HG03196 (cell line): ENCODE measurements around the gene LCN2.

ENCODE experiments used
- ATAC-seq: cut with Tn5 transposase; IDR thresholded peaks from one replicate; pipeline ENCODE4 v1.9.1; 2021; ENCODE audit not compliant: unreplicated experiment

Gene LCN2

DNA sequence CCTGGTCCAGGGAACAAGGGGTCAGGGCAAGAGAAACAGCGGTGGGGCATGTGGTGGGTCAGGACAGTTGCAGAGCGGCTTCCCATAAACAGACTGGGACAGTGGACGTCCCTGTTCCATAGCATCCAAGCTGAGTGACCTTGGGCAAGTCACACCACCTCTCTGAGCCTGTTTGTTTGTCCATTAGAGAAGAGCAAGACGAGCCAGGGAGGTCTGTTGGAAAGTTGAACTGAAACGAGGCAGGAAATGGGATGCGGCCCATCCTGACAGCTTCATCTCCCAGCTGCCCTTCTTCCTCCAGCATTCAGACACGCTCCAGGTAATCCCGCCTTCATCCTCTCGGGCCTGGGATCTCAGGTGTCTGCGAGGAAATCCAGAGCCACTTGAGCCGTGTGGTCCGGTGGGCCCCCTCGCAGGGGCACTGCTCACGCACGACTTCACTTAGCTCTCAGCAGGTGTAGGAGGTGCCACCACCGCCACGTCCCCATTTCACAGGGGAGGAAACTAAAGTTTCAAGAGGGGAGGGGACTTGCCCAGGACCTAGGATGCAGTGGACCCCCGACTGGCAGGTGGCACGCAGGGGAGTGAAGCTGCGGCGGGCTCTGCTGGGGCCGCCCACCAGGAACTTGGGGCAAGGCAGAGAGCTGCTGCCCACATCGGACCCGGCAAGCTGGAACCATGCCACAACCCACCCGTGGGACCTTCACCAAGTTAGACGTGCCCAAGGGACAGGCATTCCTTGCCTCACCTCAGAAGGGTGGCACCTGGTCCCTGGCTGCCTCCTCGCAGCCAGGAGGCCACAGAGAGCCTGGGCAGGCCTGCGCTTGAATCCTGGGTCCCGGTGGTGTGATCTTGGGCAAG lies 34.7 kb upstream of the LCN2 start:
- no peak for ATAC-seq

DNA sequence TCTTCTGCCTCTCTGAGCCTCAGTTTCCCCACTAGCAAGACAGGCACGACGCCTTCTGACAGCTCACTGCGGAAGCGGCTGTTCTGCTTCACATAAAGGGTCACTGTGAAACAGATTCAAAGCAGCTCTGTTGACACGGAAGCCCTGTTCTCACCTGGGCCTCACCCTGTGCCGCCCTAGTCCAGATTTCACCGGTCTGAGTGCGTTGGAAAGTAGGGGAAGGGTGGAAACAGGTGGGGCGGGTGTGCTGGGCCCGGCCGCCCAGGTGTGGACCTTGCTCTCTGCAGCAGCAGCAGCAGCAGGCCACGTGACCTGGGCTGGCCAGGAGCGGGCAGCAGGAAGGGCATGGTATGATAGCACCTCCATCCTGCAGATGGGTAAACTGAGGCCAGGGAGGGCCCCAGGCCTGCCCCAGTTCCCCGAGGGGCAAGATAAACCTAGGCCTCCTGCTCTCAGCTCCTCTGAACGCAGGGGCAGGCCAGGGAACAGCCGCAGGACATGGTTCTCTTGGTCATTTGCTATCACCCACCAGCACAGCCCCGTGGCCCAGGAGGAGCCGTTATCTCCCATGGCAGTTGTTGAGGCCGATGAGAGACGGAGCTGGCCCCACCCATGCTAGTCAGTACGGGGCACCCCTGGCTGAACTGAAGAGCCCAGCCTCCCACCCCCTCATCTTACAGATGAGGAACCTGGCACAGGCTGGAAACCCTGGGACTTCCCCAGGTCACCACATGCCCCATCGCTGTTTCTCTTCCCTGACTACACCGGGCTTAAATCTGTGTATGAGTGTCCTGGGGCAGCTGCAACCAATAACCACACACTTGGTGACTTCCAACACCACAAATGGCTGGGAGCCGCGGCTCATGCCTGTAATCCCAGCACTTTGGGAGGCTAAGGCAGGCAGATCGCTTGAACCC lies 33.8 kb upstream of the LCN2 start:
- no peak for ATAC-seq

DNA sequence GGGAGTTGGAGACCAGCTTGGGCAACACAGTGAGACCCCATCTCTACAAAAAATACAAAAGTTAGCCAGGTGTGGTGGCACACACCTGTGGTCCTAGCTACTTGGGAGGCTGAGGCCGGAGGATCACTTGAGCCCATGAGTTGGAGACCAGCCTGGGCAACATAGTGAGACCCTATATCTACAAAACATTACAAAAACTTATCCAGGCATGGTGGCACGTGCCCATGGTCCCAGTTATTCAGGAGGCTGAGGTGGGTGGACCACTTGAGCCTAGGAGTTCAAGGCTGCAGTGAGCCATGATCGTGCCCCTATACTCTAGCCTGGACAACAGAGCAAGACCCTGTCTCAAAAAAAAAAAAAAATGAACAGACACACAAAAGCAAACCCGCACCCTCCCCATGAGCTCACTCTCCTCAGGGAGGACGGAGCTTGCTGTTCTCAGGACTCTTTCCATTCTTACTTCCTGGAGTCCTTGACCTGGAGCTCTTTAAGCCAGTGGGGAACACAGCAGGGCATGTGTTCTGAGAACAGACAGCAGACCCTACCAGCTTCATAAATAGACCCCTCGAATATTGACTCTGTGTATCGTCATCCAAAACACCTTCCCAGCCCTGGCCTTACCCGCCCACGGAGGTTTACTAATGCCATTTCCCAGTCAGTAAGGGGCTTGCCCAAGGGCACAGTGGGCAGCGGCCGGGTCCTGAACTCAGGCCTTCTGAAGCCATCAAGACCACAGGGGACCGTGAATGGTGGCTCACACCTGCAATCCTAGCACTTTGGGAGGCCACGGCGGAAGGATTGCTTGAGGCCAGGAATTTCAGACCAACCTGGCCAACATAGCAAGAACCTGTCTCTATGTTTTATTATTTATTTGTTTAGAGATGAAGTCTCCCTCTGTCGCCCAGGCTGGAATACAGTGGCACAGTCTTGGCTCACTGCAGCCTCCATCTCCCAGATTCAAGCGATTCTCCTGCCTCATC lies 32.9 kb upstream of the LCN2 start:
- ATAC-seq = no peak

DNA sequence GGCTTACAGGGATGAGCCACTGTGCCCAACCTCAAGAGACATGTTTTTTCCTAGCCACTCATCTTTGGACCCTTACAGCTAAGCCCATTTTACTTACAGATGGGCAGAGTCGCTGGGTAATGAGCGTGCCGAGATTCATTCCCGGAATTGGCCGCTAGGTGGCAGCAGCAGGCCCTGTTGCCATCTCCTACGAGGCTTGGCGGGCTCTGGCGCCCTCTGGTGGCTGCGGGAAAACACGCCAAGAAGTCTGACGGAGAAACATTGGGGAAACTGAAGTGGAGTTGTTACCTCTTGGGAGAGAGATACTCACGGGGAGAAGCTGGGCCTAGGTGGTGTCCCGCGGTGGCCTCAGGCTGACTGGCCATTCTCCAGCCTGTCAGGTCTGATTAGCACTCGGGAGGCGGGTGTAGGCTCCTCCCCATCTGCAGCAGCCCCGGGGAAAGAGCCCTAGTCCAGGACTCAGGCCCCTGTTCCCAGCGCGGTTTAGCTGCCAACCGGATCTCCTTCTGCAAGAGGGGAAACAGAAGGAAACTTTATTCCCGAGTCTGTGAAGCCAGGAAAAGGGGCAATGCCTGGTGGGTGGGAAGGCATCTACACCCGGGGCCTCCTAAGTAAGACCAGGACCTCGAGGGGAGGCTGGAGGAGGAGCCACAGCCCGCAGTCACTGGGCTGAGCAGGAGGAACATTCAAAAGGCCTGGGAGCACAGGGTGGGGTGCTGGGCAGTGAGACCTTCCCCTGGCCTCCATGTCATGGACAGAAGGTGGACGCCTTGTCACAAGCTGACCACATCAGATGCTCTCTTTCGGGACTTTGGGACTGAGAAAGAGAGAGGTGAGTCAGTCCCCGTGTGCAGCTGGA lies 31.4 kb upstream of the LCN2 start:
- ATAC-seq = no peak

DNA sequence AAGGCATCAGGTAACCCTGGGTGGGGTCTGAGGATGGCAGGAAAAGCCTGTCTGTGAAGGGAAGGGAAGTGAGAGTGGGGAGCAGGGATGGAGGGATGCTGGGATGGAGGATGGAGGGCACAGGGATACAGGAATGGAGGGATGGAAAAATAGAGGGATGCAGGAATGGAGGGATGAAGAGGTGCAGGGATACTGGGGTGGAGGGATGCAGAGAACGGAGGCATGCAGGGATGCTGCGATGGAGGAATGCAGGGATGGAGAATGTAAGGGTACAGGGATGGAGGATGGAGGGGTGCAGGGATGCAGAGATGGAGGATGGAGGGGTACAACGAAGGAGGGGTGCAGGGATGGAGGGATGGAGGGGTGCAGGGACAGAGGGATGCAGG lies 30.8 kb upstream of the LCN2 start:
- no peak for ATAC-seq

DNA sequence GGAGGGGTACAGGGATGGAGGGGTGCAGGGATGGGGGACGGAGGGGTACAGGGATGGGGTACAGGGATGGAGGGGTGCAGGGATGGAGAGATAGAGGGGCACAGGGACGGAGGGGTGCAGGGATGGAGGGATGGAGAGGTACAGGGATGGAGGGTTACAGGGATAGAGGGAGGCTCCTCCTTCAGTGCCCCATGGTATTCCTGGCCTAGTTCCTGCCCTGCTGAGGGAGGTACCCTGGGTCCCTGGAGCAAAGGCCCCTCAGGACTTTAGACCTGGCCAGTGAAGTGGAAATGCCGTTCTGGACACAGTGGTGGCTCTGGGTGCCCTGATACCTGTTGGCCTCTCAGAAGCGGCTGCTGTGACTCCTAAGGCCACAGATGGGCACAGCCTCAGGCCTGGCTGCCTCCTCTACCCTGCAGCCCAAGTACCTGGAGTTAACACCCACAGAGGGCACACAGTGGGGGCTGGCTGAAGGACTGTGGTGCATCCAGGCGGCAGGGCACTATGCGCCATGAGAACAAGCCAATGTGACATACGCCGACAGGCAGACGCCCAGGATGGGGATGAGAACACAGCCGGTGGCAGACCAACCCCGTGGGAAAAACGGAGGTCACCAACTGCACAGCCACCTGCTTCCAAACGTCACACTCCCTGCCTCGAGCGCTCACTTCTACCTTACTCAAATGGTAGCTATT lies 30.1 kb upstream of the LCN2 start:
- no peak for ATAC-seq

DNA sequence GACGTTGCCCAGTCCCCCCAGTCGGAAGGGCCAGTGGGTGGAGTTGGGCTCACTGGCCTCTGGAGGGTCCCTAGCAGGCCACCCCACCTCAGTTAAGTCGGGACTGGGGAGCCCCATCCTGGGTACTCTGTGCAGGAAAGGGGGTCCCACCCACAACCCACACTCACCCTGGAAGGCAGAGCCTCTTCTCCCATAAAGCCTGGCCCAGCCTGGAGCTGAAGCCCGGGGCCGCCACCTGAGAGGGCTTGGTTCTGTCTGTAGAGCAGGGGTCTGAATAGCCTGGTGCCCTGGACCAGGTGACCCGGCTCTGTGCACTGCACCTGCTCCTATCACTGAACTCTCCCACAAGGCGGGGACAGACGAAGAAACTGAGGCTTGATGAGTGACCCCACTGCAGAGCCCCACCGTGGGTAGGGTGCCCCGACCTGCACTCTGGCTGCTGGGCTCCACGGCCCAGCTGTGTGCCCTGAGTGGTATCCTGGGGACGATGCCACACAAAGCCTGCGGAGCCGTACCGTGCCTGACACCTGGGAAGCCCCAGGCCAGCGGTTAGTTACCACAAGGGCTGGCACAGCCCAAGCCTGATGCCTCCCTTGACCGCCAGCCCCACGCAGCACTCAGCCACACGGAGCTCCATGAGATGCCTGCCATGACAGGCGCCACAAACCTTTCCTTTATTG lies 29.1 kb upstream of the LCN2 start:
- ATAC-seq = no peak

DNA sequence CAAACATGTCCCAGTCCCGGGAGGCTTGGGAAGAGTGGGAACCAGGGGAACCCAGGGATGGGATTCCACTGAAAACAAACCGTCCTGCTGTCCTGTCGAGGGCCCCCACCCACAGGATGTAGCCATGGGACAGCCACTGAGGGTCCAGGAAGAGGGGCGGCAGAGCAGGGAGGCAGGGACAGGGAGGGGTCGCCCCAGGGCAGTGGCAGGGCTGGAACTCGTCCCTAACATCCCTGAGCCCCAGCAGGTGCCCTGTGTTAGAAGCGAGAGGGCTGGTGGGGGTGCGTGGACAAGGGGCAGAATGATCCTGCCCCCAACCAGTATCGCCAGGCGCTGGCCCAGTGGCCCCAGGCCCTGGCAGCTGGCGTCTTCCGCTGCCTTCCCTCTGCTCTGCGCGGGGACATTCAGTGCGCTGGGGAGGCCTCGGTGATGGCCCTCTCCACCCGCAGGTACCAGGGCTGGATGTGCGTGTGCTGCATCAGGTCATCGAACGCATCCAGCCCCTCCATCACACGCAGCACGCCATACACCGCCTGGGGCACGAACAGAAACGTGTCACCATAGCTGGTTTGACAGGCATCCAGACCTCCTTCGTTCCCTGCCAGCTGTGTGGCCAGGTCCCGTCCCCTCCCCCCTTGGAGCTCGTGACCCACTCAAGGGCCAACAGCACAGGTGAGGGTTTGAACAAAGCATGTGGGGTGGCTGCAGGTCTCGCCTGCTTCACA lies 28.4 kb upstream of the LCN2 start:
- no peak for ATAC-seq

DNA sequence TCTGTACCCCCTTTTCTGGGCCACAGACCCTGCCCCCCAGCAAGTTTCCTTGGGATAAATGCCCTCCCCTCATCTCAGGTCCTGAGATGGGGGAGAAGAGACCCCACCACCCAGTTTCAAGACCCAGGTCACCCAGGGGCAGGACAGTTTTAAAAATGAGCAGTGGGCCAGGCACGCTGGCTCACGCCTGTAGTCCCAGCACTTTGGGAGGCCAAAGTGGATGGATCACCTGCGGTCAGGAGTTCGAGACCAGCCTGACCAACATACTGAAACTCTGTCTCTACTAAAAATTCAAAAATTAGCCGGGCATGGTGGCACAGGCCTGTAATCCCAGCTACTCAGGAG lies 27.8 kb upstream of the LCN2 start:
- no peak for ATAC-seq

DNA sequence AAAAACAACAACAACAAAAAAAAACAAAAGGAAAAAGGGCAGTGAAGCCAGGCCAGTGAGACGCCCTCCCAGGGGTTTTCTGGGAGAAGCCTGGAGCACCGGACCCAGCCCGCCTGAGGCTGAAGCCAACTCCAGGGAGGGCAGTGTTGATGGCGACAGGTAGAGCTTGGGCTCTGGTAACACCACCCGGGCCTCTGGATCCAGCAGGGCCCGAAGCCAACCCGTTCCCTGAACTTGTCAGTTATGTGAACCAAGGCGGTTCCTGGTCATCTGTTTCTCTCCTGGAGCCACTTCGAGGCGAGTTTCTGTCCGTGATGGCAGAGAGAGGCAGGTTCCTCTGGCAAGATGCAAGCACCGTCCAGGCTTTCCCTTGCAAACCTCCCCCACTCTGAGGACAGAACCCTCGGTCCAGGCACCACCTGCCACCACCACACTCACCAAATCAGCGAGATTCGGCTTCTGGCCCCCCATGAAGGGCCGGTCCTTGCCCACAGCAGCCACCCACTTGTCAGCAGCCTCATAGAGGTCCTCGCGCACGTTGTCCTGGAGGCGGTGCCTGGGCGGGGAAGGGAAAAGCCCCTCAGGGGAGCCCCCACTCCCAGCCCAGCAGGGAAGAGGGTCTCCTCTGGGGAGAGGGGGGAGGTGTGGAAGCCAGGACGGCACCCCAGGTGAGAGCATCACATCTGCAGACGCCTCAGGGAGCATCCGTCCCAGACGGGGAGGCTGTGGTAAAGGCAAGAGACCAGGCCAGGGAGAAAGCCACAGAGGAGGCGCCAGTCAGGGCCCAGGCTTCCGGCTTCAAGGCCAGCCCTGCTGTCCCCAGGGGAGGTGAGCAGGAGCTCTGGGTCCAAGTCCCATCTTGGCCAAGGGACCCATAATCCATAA lies 27.1 kb upstream of the LCN2 start:
- no peak for ATAC-seq

DNA sequence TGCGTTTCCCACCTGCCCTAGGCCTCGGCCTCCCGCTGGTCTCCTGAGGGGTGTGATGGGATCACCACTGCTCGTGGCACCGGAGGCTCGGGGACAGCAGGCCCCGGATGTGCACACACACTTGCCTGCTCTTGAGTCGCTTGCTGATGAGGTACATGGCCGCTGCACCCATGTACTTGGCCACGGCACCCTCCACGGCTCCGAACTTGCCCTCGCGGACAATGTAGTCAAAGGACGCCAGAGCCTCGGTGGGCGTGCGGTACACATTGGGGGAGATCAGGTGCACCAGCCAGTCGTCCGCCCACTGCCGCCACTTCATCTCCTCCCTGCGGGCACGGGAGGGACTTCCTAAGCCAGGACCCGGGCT lies 26.5 kb upstream of the LCN2 start:
- no peak for ATAC-seq

DNA sequence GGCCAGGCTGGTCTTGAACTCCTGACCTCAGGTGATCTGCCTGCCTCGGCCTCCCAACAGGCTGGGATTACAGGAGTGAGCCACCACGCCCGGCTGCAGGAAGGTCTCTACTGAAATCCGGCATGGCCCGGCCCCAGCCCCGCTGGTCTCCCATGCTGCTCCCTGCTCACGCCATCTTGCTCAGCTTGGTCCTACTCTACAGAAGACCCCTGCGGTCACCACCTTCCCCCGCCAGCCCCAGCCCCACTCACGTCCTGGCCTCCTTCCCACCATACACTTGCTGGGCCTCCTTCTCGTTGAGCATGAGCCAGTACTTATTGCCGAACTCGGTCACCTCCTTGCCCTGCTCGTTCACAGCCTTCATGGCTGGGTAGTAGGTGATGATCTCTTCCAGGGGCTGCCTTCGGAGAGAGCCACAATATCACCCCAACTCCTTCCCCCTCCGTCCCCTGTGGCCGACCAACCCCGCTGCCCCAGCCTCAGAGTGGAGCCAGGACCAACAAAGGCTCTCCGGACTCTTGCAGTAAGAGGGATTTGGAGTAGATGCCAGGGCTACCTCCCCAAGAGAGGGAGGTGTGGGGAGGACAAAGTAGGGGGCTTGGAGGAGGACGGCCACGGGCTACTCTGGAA lies 25.7 kb upstream of the LCN2 start:
- no peak for ATAC-seq

DNA sequence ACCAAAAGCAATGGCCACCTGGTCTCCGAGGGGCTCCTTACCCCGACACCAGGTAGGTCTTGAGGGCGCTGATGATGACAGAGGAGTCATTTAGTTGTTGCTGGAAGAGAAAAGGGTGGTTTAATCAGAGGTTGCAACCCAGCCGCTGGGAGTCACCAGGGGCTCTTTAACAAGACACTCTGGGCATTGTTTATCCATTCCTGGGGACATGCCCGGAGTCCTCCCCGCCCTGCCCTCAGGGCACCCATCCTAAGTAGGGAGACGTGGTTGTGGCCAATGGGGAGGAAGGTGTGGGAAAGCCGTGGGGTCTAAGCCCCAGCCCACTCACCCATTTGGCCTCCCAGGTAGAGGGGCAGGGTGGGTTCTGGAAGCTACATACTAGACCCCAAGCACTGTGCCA lies 24.8 kb upstream of the LCN2 start:
- ATAC-seq = no peak

DNA sequence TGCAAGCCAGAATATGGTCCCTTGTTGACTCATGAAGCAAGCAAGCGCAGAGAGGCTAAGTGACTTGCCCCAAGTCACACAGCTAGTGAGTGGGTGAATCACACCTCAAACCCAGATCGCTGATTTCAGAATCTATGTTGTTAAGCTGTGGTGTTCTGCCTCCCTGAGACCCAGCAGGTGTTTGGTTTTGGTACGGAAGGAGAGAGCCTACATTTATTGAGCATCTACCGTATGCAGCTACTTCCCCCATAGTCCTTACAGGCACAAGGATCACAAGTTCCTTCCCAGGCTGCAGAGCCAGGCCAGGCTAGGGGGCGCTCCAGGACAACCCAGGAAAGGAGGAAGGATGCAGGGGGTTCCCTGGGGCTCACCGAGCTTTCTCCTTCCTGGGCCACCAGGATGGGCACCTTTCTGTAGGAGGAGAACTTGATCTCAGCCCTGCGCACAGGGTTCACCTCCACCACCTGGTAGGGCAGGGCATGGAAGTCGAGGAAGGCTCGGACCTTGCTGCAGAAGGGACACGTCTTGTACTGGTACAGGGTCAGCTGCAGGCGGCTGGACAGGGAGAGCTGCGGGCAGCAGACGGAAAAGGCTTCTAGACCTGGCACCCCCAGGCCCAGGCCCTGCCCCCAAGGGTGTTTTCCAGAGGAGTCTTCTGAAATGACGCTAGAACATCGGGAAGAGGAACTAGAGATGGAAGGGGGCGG lies 24.2 kb upstream of the LCN2 start:
- ATAC-seq = no peak

DNA sequence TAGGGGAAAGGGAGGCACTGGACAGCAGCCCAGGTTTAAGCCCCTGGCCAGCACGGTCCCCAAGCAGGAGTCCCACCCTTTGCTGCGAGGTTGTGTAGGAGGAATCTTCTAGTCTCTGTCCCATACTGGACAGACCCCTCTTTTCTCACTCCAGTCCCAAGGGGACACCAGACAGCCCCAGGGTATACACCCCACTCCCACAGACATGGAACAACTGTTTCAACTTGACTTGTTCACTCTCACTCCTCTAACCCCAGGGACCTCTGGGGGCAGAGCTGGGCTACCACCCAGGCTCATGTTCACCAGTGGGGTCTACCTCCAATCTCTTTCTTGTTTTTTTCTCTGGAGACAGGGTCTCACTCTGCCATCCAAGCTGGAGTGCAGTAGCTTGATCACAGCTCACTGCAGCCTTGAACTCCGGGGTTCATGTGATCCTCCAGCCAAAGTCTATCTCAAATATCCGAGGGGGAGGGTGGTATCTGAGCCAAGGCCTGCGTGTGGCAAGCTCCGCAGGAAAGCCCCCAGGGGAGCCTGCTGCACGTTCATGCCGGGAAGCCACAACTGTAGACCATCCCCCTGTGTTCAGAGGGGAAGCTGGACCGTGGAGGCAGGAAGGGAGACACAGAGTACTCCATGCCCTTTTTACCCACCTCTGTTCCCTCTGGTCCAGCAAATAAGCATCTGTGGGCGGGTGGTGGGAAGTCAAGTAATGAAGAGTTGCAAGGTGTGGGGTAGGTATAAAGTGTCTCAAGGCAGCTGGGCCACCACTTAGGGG lies 23.5 kb upstream of the LCN2 start:
- no peak for ATAC-seq

DNA sequence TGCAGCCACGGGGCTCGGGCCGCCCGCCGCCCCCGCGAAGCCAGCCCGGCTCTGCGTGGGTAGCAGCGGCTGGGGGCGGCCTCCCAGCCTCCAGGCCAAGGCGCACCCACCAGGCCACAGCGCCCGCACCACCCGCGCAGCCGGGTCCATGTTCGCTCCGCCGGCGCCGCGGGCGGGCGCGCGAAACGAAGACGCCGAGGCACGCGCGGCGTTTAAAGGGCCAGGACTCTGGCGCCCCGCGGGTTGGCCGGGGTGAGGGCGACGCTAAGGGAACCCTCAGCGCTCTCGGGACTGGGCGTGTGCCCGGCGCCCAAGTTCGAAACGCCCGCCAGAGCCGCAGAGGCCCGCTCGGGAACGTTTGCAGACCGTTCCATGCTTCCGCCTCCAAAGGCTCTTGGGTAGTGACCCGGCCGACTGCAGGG lies 21.7 kb upstream of the LCN2 start, which contains the start of gene PTGES2:
PTGES2 (minus strand) TSS at position 162 of the 422 bp plus-strand sequence; CDS start at position 150, 12 bp downstream.
- ATAC-seq = peak; percentile 73
